MM.1S (cell line): ENCODE results near the gene AUTS2.

Experiments used
- DNase-seq: peaks from one replicate; pipeline ENCODE4 v3.0.0-alpha.2; 2015
- H2AFZ ChIP-seq: fragments of 300-600 bp; sonication (generic); 2 replicates; pipeline ENCODE4 v1.6.0; 2016; ENCODE audit warnings: antibody characterized with exemption, low read length
- H3F3A ChIP-seq: fragments of 300-600 bp; sonication (generic); 2 replicates; pipeline ENCODE4 v1.6.1; 2016; ENCODE audit warnings: mild to moderate bottlenecking, antibody characterized with exemption, low read length, moderate library complexity, mixed read lengths; ENCODE audit not compliant: insufficient read depth
- H3K27ac ChIP-seq: fragments of 300-600 bp; sonication (generic); 2 replicates; pipeline ENCODE4 v1.5.1; 2016; ENCODE audit warnings: mild to moderate bottlenecking, low read length
- H3K27me3 ChIP-seq: fragments of 300-600 bp; sonication (generic); replicated peaks from 2 replicates; pipeline ENCODE4 v1.6.0; 2016; ENCODE audit warnings: low read length; ENCODE audit not compliant: insufficient read depth
- H3K36me3 ChIP-seq: fragments of 300-600 bp; sonication (generic); replicated peaks from 2 replicates; pipeline ENCODE4 v1.6.1; 2016; ENCODE audit warnings: mild to moderate bottlenecking, low read length, mixed read lengths; ENCODE audit not compliant: insufficient read depth
- H3K4me1 ChIP-seq: fragments of 300-600 bp; sonication (generic); 2 replicates; pipeline ENCODE4 v1.6.1; 2016; ENCODE audit warnings: low read length, mixed read lengths
- H3K4me2 ChIP-seq: fragments of 300-600 bp; sonication (generic); 2 replicates; pipeline ENCODE4 v1.6.0; 2016; ENCODE audit warnings: low read depth, low read length
- H3K4me3 ChIP-seq: fragments of 300-600 bp; sonication (generic); 2 replicates; pipeline ENCODE4 v1.5.1; 2016; ENCODE audit warnings: low read length, mixed read lengths
- H3K79me2 ChIP-seq: fragments of 300-600 bp; sonication (generic); 2 replicates; pipeline ENCODE4 v1.6.1; 2016; ENCODE audit warnings: mixed run types, low read length, mixed read lengths
- H3K9ac ChIP-seq: fragments of 300-600 bp; sonication (generic); 2 replicates; pipeline ENCODE4 v1.6.1; 2016; ENCODE audit warnings: low read length, mixed read lengths
- H3K9me2 ChIP-seq: fragments of 300-600 bp; sonication (generic); replicated peaks from 2 replicates; pipeline ENCODE4 v1.6.1; 2016; ENCODE audit warnings: mild to moderate bottlenecking, low read length, mixed read lengths; ENCODE audit not compliant: insufficient read depth
- H3K9me3 ChIP-seq: fragments of 300-600 bp; sonication (generic); replicated peaks from 2 replicates; pipeline ENCODE4 v1.6.1; 2016; ENCODE audit warnings: mild to moderate bottlenecking, low read length, mixed read lengths; ENCODE audit not compliant: insufficient read depth
- H4K20me1 ChIP-seq: fragments of 300-600 bp; sonication (generic); 2 replicates; pipeline ENCODE4 v1.6.1; 2016; ENCODE audit warnings: mild to moderate bottlenecking, low read length, moderate library complexity, mixed read lengths; ENCODE audit not compliant: insufficient read depth
- CTCF ChIP-seq: fragments of 300-600 bp; sonication (generic); IDR thresholded peaks from 2 replicates; pipeline ENCODE4 v1.5.1; 2016; ENCODE audit warnings: antibody characterized with exemption, low read length, mixed read lengths
- EZH2 ChIP-seq: fragments of 300-600 bp; sonication (generic); optimal IDR thresholded peaks from 2 replicates; pipeline ENCODE3; 2017; ENCODE audit warnings: low read depth, mild to moderate bottlenecking, antibody characterized with exemption, low read length, mixed read lengths
- EZH2phosphoT487 ChIP-seq: fragments of 300-600 bp; sonication (generic); IDR thresholded peaks from 2 replicates; pipeline ENCODE4 v1.6.1; 2018; ENCODE audit warnings: antibody characterized with exemption, low read length

AUTS2 gene

DNA sequence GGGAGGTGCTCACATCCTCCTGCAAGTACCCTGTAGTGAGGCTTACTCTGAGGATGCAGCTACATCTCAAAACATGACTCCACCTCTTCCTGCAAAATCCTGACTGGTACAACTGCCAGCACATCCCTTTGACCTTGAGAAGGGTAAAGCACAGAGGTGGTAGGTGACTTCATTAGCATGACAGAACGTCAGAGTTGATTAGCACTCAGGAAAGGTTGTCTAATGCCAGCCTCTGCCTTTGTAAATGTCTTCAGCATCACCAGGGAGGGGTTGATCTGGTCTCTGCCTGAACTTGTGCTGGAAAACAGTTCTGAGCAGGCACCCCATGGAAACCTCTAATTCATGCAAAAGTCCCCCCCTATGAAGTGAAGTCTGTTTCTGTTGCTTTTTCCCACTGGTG is 942.4 kb downstream of the AUTS2 start:
- H3F3A ChIP-seq = no peaks in the 10 kb centered on the region
- H3K27ac ChIP-seq = no peak overlapping the region
- no peak overlapping the region for H3K4me2 ChIP-seq
- H3K9ac ChIP-seq = no peak overlapping the region
- TF ChIP-seq EZH2 = no peak
- TF ChIP-seq CTCF = no peak
- TF ChIP-seq EZH2phosphoT487 = no peak
- no peaks in the 10 kb centered on the region for H3K79me2 ChIP-seq
- H3K9me3 ChIP-seq = no peaks in the 10 kb centered on the region
- H3K9me2 ChIP-seq = no peaks in the 10 kb centered on the region
- no peaks in the 10 kb centered on the region for H3K27me3 ChIP-seq
- H3K4me1 ChIP-seq = no peaks in the 10 kb centered on the region
- H3K4me3 ChIP-seq = no peak overlapping the region
- DNase-seq = no peak
- H3K36me3 ChIP-seq = no peaks in the 10 kb centered on the region
- no peak overlapping the region for H2AFZ ChIP-seq
- no peaks in the 10 kb centered on the region for H4K20me1 ChIP-seq

DNA sequence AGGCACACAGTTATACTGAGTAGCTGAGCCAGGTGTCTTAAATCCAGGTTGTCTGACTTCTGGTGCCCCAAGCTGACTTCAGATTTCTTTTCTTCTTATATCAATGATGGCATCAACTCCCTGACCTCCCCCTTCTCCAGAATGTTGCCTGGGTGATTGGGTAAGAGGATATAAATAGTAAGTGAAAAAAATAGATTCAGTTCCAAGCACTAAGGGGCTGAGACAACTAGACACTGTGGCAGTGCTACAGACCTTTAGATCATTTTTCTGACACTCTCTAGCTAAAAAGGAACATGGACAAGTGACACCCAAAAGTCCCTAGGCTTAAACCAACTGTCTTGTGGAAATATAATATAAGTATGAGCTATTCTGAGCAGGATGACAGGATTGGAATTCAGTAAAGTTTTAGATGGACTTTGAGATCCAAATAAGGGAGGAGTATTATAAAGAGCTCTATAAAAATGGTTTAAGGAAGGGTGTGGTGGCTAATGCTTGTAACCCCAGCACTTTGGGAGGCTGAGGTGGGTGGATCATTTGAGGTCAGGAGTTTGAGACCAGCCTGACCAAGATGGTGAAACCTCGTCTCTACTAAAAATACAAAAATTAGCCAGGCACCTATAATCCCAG is 944.6 kb downstream of the AUTS2 start:
- Histone ChIP-seq H3K4me3 (no peak overlapping the region), H3K79me2 (no peaks in the 10 kb centered on the region), H3K36me3 (no peaks in the 10 kb centered on the region), H3K9ac (no peak overlapping the region), H3F3A (no peaks in the 10 kb centered on the region), H3K4me1 (no peaks in the 10 kb centered on the region), H4K20me1 (no peaks in the 10 kb centered on the region), H3K27me3 (no peaks in the 10 kb centered on the region), H3K27ac (no peak overlapping the region), H2AFZ (no peak overlapping the region), H3K9me3 (no peaks in the 10 kb centered on the region), H3K9me2 (no peaks in the 10 kb centered on the region), H3K4me2 (no peak overlapping the region)
- no peak for TF ChIP-seq EZH2phosphoT487
- TF ChIP-seq EZH2 = no peak
- no peak for TF ChIP-seq CTCF
- DNase-seq = no peak

- Histone ChIP-seq H3F3A (no peaks in the 10 kb centered on the region), H3K9me2 (no peaks in the 10 kb centered on the region), H3K27me3 (no peaks in the 10 kb centered on the region), H3K79me2 (no peaks in the 10 kb centered on the region), H3K9me3 (no peaks in the 10 kb centered on the region), H4K20me1 (no peaks in the 10 kb centered on the region), H3K27ac (no peak overlapping the region), H2AFZ (no peak overlapping the region), H3K4me2 (no peak overlapping the region), H3K36me3 (no peaks in the 10 kb centered on the region), H3K4me1 (no peaks in the 10 kb centered on the region), H3K9ac (no peak overlapping the region), H3K4me3 (no peak overlapping the region)
- DNase-seq = no peak
- no peak for TF ChIP-seq CTCF
- TF ChIP-seq EZH2 = no peak
- TF ChIP-seq EZH2phosphoT487 = no peak
Measured at GRCh38 chr7:70544016-70544415, 945.7 kb downstream of the AUTS2 start.
